ENCODE data around the gene ANO10. TPM values are rescaled to one million over a fixed set of nuclear protein-coding genes. Genes with fewer than 3 reads are reported as not detected.
"Not testable (repeated sequence)": the region's sequence is repeated elsewhere in the genome, so short reads cannot be mapped to it uniquely, and the experiment has no call there.

ANO10 gene
- total RNA-seq, 1 experiment from 2014 or later: 26.6 TPM

- H3K4me3 ChIP-seq (ENCODE audit: low read depth in 2 of 2, low read length in 2 of 2): no peak overlapping the region
- in situ Hi-C loops (cut with HindIII; ENCODE audit: low pct_unique_long_range_greater_than_20kb, low sequenced_read_pairs): no loop called here
- DNase-seq (ENCODE audit: low read depth, low spot score) (no peak), ATAC-seq (no peak)
- no TSS peak for BruUV-seq (replicated peaks)
- H3K4me1 ChIP-seq (ENCODE audit: control insufficient read depth, insufficient read depth, low read length): no peaks in the 10 kb centered on the region
- H3K9me3 ChIP-seq (ENCODE audit: control insufficient read depth, insufficient read depth, low read depth, low read length): no peaks in the 10 kb centered on the region
- no peaks in the 10 kb centered on the region; the same call in 1 of the 2 replicates for H3K36me3 ChIP-seq (ENCODE audit: control insufficient read depth, insufficient read depth, low read length)
- no peaks in the 10 kb centered on the region for H3K27me3 ChIP-seq (ENCODE audit: control insufficient read depth, insufficient read depth, low read length)
- POLR2A ChIA-PET: no interaction called here
- CTCF ChIA-PET: no interaction called here
- TF ChIP-seq TCF7L2 (IDR thresholded peaks at IDR 0.05; ENCODE audit: low read depth, low read length) (no peak), POLR2AphosphoS5 (IDR thresholded peaks at IDR 0.05; ENCODE audit: low read depth, low read length) (no peak), REST (IDR thresholded peaks at IDR 0.05; ENCODE audit: insufficient read depth in 1 of 2, low read depth in 2 of 2, low read length in 1 of 2) (no peak)
- H3K27ac ChIP-seq (ENCODE audit: low read length): no peak overlapping the region
- intact Hi-C loops (cut with micrococcal nuclease; ENCODE audit: unreplicated experiment): no loop called here
Measured at GRCh38 chr3:43580181-43580580, 41.6 kb downstream of the ANO10 start.

GRCh38 chr3:43573576-43573975 is 48.2 kb downstream of the ANO10 start:
- no peaks in the 10 kb centered on the region for H3K9me3 ChIP-seq (ENCODE audit: control insufficient read depth, insufficient read depth, low read depth, low read length)
- CTCF ChIA-PET: no interaction called here
- no peaks in the 10 kb centered on the region for H3K27me3 ChIP-seq (ENCODE audit: control insufficient read depth, insufficient read depth, low read length)
- H3K27ac ChIP-seq (ENCODE audit: low read length): no peak overlapping the region
- POLR2A ChIA-PET: no interaction called here
- H3K4me3 ChIP-seq (ENCODE audit: low read depth in 2 of 2, low read length in 2 of 2): no peak overlapping the region
- no peaks in the 10 kb centered on the region for H3K4me1 ChIP-seq (ENCODE audit: control insufficient read depth, insufficient read depth, low read length)
- BruUV-seq (replicated peaks): no TSS peak
- H3K36me3 ChIP-seq (ENCODE audit: control insufficient read depth, insufficient read depth, low read length): no peaks in the 10 kb centered on the region; the same call in 1 of the 2 replicates
- ATAC-seq (no peak), DNase-seq (ENCODE audit: low read depth, low spot score) (no peak)
- intact Hi-C loops (cut with micrococcal nuclease; ENCODE audit: unreplicated experiment): no loop called here
- in situ Hi-C loops (cut with HindIII; ENCODE audit: low pct_unique_long_range_greater_than_20kb, low sequenced_read_pairs): no loop called here
- TF ChIP-seq TCF7L2 (IDR thresholded peaks at IDR 0.05; ENCODE audit: low read depth, low read length) (no peak), REST (IDR thresholded peaks at IDR 0.05; ENCODE audit: insufficient read depth in 1 of 2, low read depth in 2 of 2, low read length in 1 of 2) (no peak), SIN3A (IDR thresholded peaks at IDR 0.05; ENCODE audit: borderline replicate concordance, insufficient read depth, low read depth, low read length) (no peak)

DNA sequence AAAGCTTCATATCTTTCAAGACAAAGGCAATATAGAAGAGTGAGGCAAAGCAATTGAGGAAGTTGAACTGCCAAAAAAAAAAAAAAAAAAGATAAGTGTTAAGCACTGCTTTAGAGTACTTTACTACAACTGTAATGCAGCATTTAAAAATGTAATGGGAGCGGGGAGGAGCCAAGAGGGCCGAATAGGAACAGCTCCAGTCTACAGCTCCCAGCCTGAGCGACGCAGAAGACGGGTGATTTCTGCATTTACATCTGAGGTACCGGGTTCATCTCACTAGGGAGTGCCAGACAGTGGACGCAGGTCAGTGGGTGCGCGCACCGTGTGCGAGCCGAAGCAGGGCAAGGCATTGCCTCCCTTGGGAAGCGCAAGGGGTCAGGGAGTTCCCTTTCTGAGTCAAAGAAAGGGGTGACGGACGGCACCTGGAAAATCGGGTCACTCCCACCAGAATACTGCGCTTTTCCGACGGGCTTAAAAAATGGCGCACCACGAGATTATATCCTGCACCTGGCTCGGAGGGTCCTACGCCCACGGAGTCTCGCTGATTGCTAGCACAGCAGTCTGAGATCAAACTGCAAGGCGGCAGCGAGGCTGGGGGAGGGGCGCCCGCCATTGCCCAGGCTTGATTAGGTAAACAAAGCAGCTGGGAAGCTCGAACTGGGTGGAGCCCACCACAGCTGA is 56.0 kb downstream of the ANO10 start:
- ATAC-seq; H3K9me3 ChIP-seq (ENCODE audit: control insufficient read depth, insufficient read depth, low read depth, low read length); DNase-seq (ENCODE audit: low read depth, low spot score); POLR2A ChIA-PET; H3K27me3 ChIP-seq (ENCODE audit: control insufficient read depth, insufficient read depth, low read length); H3K4me1 ChIP-seq (ENCODE audit: control insufficient read depth, insufficient read depth, low read length); H3K36me3 ChIP-seq (ENCODE audit: control insufficient read depth, insufficient read depth, low read length); intact Hi-C loops (cut with micrococcal nuclease; ENCODE audit: unreplicated experiment); in situ Hi-C loops (cut with HindIII; ENCODE audit: low pct_unique_long_range_greater_than_20kb, low sequenced_read_pairs); H3K27ac ChIP-seq (ENCODE audit: low read length); H3K4me3 ChIP-seq (ENCODE audit: low read depth in 2 of 2, low read length in 2 of 2); BruUV-seq (replicated peaks): not testable (repeated sequence)
- CTCF ChIA-PET: interaction anchor here (0.6 kb wide), 1 partner anchor 685 kb away, joined by 4 read pairs; no protein-coding TSS in a partner anchor

All from Panc1 (cell line).